HepG2 (cell line): ENCODE measurements around the gene ELMOD3. TPM values are rescaled to one million over a fixed set of nuclear protein-coding genes. Genes with fewer than 3 reads are reported as not detected.
A peak's percentile ranks its signal among the peaks of the same experiment; 100 is the strongest.

Source experiments
- ATAC-seq: fragments of 200-7000 bp; cut with Tn5 transposase; 3 replicates; pipeline ENCODE4 v1.9.1; 2020; ENCODE audit warnings: mild to moderate bottlenecking, moderate library complexity
- BruUV-seq: library from RNA; stranded (reverse); fragments of 400-500 nt; replicated peaks from 2 replicates; lab custom pipeline; 2021; lab: Mats Ljungman, UMichigan
- CTCF ChIA-PET: fragments of 300-600 bp; formaldehyde crosslinking; extraction: SDS; loops from one replicate; lab custom pipeline; 2021; ENCODE audit warnings: low total read pairs, inconsistent platforms, low intra/inter-chr PET ratio; lab: Yijun Ruan, JAX
- POLR2A ChIA-PET: fragments of 350-600 bp; sonication (Branson Sonifier 250); formaldehyde crosslinking; loops from one replicate; lab custom pipeline; 2020; ENCODE audit warnings: antibody characterized with exemption, inconsistent platforms; lab: Yijun Ruan, JAX
- DNase-seq: peaks from one replicate; pipeline ENCODE4 v3.0.0-alpha.2; 2015; ENCODE audit warnings: low spot score
- FAIRE-seq: peaks from 3 replicates; lab custom pipeline; 2011; peaks lifted over from hg19 to GRCh38; lab: Jason Lieb, UNC
- H2AFZ ChIP-seq: one replicate; pipeline ENCODE4 v1.6.1; 2011; ENCODE audit warnings: low read length, inconsistent platforms
- H3K27ac ChIP-seq: fragments of 300-600 bp; 3 replicates; pipeline ENCODE4 v1.8.0; 2011; ENCODE audit warnings: mixed run types, mild to moderate bottlenecking, mixed read lengths, low read length, inconsistent platforms; ENCODE audit not compliant: insufficient read depth; ENCODE audit errors: extremely low read length
- H3K27me3 ChIP-seq, 2 experiments: fragments of 200-600 bp in 1 of 2; 2 replicates in 1 of 2; 3 replicates in 1 of 2; pipeline versions ENCODE4 v1.6.0 to v1.8.0; 2011; ENCODE audit warnings: low read length in 2 of 2, mild to moderate bottlenecking in 2 of 2, moderate library complexity in 2 of 2, inconsistent platforms in 1 of 2; ENCODE audit not compliant: insufficient read depth in 2 of 2, control insufficient read depth in 1 of 2
- H3K36me3 ChIP-seq, 2 experiments: fragments of 200-600 bp in 1 of 2; replicated peaks in 1 of 2; 2 replicates in 1 of 2; 3 replicates in 1 of 2; pipeline versions ENCODE4 v1.5.1 to v1.8.0; 2011; ENCODE audit warnings: low read length in 2 of 2, inconsistent platforms in 1 of 2; ENCODE audit not compliant: insufficient read depth in 2 of 2, control insufficient read depth in 1 of 2
- H3K4me1 ChIP-seq: 2 replicates; pipeline ENCODE4 v1.5.1; 2012; ENCODE audit warnings: low read length, inconsistent platforms; ENCODE audit not compliant: insufficient read depth
- H3K4me2 ChIP-seq: 2 replicates; pipeline ENCODE4 v1.6.0; 2011; ENCODE audit warnings: low read depth, low read length, inconsistent platforms
- H3K4me3 ChIP-seq, 3 experiments: fragments of 200-600 bp in 1 of 3; sonication (generic), shearing (Covaris generic) in 1 of 3; replicated peaks in 1 of 3; 2 replicates each; pipeline ENCODE4 v1.5.1; 2011 to 2016; ENCODE audit warnings: low read length in 3 of 3, inconsistent platforms in 2 of 3, low read depth in 2 of 3, mild to moderate bottlenecking in 2 of 3, control low read depth in 1 of 3, mixed read lengths in 1 of 3; ENCODE audit not compliant: insufficient read depth in 1 of 3
- H3K79me2 ChIP-seq: one replicate; pipeline ENCODE4 v1.6.1; 2011; ENCODE audit warnings: low read length, inconsistent platforms; ENCODE audit not compliant: insufficient read depth
- H3K9ac ChIP-seq: 2 replicates; pipeline ENCODE4 v1.6.0; 2011; ENCODE audit warnings: mild to moderate bottlenecking, low read depth, low read length, inconsistent platforms; ENCODE audit not compliant: insufficient read depth
- H3K9me3 ChIP-seq: 2 replicates; pipeline ENCODE4 v1.5.1; 2012; ENCODE audit warnings: mild to moderate bottlenecking, low read length
- H4K20me1 ChIP-seq: 2 replicates; pipeline ENCODE4 v1.6.0; 2011; ENCODE audit warnings: inconsistent platforms, mild to moderate bottlenecking, low read length, moderate library complexity; ENCODE audit not compliant: insufficient read depth
- BCL6 ChIP-seq: IDR thresholded peaks from 2 replicates; pipeline ENCODE4 v1.6.1; 2016; ENCODE audit warnings: missing genetic modification reagents, missing compliant biosample characterization
- CEBPB ChIP-seq: IDR thresholded peaks from 2 replicates; pipeline ENCODE4 v1.6.1; 2011; ENCODE audit warnings: low read depth, low read length, improper control_type of control experiment, borderline replicate concordance
- CREB1 ChIP-seq, 2 experiments: fragments of 450-650 bp in 1 of 2; IDR thresholded peaks; 2 replicates each; pipeline ENCODE4 v1.6.1; 2016 to 2017; ENCODE audit warnings: control low read depth in 1 of 2, mild to moderate bottlenecking in 1 of 2, missing compliant biosample characterization in 1 of 2, missing genetic modification characterization in 1 of 2
- ETV5 ChIP-seq: IDR thresholded peaks from 2 replicates; pipeline ENCODE4 v1.6.1; 2018; ENCODE audit warnings: missing biosample characterization, missing genetic modification reagents, inconsistent platforms, borderline replicate concordance
- FOXJ3 ChIP-seq: sonication (generic); formaldehyde crosslinking; IDR thresholded peaks from 2 replicates; pipeline ENCODE4 v1.4.0; 2020; ENCODE audit warnings: missing genetic modification reagents, mild to moderate bottlenecking, borderline replicate concordance
- HMG20A ChIP-seq: IDR thresholded peaks from 2 replicates; pipeline ENCODE4 v1.6.1; 2016; ENCODE audit warnings: borderline replicate concordance
- HNRNPK ChIP-seq: fragments of 200-400 bp; formaldehyde crosslinking; IDR thresholded peaks from 2 replicates; pipeline ENCODE4 v1.6.1; 2018; ENCODE audit warnings: low read length, low read depth, moderate library complexity, mild to moderate bottlenecking; ENCODE audit not compliant: poor library complexity, severe bottlenecking
- HOXA3 ChIP-seq: sonication (generic); formaldehyde crosslinking; IDR thresholded peaks from 2 replicates; pipeline ENCODE4 v1.5.0; 2020; ENCODE audit warnings: missing genetic modification reagents
- KMT2A ChIP-seq: sonication (generic); formaldehyde crosslinking; IDR thresholded peaks from 2 replicates; pipeline ENCODE4 v1.4.0; 2020; ENCODE audit warnings: missing genetic modification reagents
- NFIB ChIP-seq: sonication (generic); formaldehyde crosslinking; IDR thresholded peaks from 2 replicates; pipeline ENCODE4 v1.9.0; 2021; ENCODE audit warnings: missing genetic modification reagents, mild to moderate bottlenecking, borderline replicate concordance
- RELA ChIP-seq: sonication (generic); formaldehyde crosslinking; IDR thresholded peaks from 2 replicates; pipeline ENCODE4 v1.4.0; 2020; ENCODE audit warnings: missing genetic modification reagents
- STAG1 ChIP-seq: sonication (generic); formaldehyde crosslinking; IDR thresholded peaks from 2 replicates; pipeline ENCODE4 v1.4.0; 2020; ENCODE audit warnings: missing genetic modification reagents
- STAT5B ChIP-seq: sonication (generic); formaldehyde crosslinking; IDR thresholded peaks from 2 replicates; pipeline ENCODE4 v1.4.0; 2020; ENCODE audit warnings: missing genetic modification reagents
- ZNF264 ChIP-seq: sonication (generic); formaldehyde crosslinking; IDR thresholded peaks from 2 replicates; pipeline ENCODE4 v1.4.0; 2020; ENCODE audit warnings: missing genetic modification reagents
- ZNF724P ChIP-seq: sonication (generic); formaldehyde crosslinking; IDR thresholded peaks from 2 replicates; pipeline ENCODE4 v1.8.0; 2022; ENCODE audit warnings: missing genetic modification reagents, borderline replicate concordance
- ZNF83 ChIP-seq: sonication (generic); formaldehyde crosslinking; IDR thresholded peaks from 2 replicates; pipeline ENCODE4 v1.4.0; 2020; ENCODE audit warnings: missing genetic modification reagents, mild to moderate bottlenecking, borderline replicate concordance
- WGBS: methylation state at CpG from one replicate; pipeline ENCODE4 v1.1.6; 2017; ENCODE audit warnings: low lambda C conversion rate; 5-methylcytosine and 5-hydroxymethylcytosine counted together
- in situ Hi-C: cut with HindIII; loops from 2 replicates; pipeline ENCODE4 v1.10.0; 2017; ENCODE audit warnings: low pct_unique_long_range_greater_than_20kb; ENCODE audit not compliant: extremely low pct_ligation_motif_present
- intact Hi-C: fragments of 100-400 bp; cut with micrococcal nuclease; formaldehyde crosslinking; loops from one replicate; pipeline ENCODE4 v1.10.0; 2022; ENCODE audit not compliant: unreplicated experiment
- polyA plus RNA-seq, 8 experiments: library from polyadenylated mRNA; depleted of rRNA in 3 of 8; stranded (reverse) in 7 of 8; unstranded in 1 of 8; fragments of >200 nt; fragmentation: Illumina TruSeq in 4 of 8; extraction: Trizol in 4 of 8; gene quantifications; 2 replicates each; pipeline versions ENCODE4 v1.2.1 to v1.2.3, GENCODE V29; 2011 to 2016; ENCODE audit warnings: low read depth in 4 of 8, missing spikeins in 1 of 8, mixed read lengths in 1 of 8; ENCODE audit not compliant: insufficient read depth in 1 of 8
- total RNA-seq, 5 experiments: library from RNA; depleted of rRNA; stranded (reverse); fragments of >200 nt; fragmentation: Illumina TruSeq; extraction: Trizol; gene quantifications; 2 replicates each; pipeline ENCODE4 v1.2.3, GENCODE V29; 2016; ENCODE audit warnings: low read depth in 1 of 5
- TF ChIP-seq, protein P1 (sequence below): sonication (generic); formaldehyde crosslinking; conservative IDR thresholded peaks from 2 replicates; pipeline ENCODE4 v1.4.0; 2020; ENCODE audit warnings: missing genetic modification reagents
- TF ChIP-seq, protein P2 (sequence below): sonication (generic); formaldehyde crosslinking; IDR thresholded peaks from 2 replicates; pipeline ENCODE4 v1.4.0; 2020; ENCODE audit warnings: mild to moderate bottlenecking, low read depth, missing genetic modification reagents

Gene ELMOD3
- total and polyA plus RNA-seq, 2 of the 13 experiments (the other 11 are each of a cell fraction or from before 2014, with no cell fraction given) = 13.3 to 19.5 TPM

DNA sequence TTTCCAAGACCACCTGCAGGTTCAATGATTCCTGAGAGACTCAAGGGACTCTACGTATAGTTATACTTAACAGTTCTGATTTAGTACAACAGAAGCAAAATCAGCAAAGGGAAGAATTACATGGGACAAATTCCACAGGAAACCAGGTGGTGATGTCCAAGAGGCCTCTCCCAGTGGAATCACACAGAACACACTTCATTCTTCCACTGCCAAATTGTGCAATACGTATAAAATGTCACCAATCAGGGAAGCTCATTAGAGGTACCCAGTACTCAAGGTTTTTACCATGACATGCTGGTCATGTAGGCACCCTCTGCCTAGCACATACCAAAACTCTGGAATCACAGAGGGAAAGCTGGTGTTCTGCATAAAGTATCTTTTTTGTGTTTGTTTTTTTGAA is 33.2 kb downstream of the ELMOD3 start:
- ATAC-seq (no peak), FAIRE-seq (no peak)
- in situ Hi-C loops = no loop called here

DNA sequence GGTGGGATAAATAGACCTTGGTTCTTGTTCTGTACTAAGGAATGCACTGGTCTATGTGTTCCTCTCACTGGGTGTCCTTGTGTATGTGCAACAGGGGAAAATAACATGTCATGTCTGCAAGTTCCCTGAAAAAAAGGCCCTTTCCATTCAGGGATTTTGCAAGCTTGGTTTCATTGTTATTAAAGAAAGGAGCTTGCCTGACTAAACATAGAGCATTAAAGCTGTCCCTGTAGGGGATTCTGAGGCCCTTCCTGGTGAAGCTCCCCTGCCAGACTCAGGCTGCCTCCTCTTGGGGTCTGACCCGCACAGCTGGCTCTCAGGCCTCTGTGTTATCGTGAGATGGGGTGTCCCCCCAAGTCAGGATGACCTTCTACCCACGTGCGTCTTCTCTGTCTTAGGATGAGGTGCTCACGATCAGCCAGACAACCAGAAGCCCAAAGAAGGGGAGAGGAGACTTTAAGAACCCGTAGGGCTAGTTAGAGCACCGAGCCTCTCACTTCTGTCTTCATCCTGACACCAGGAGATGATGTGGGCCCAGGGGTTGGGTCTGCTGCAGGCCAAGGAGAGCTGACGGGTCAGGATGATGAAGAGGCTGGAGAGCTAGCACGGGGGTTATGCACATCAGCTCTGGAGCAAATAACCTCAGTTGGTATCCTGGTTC is 34.4 kb downstream of the ELMOD3 start:
- Histone ChIP-seq H3K4me2 (no peak overlapping the region), H3K36me3 (peaks cover 2 to 9% of the 10 kb centered on the region in 2 experiments; a peak in 2 of 5 replicates), H3K9ac (no peak overlapping the region), H2AFZ (no peak overlapping the region), H3K4me1 (no peaks in the 10 kb centered on the region), H3K9me3 (no peaks in the 10 kb centered on the region), H3K27ac (no peak overlapping the region), H3K27me3 (no peaks in the 10 kb centered on the region), H4K20me1 (no peaks in the 10 kb centered on the region), H3K79me2 (no peaks in the 10 kb centered on the region), H3K4me3 (no peak overlapping the region)
- POLR2A ChIA-PET = interaction anchor here (0.7 to 2.8 kb wide), 4 partner anchors 23 to 163 kb away, joined by 3 to 10 read pairs (median 6); partner anchors contain the start of gene MAT2A
- TF ChIP-seq HNRNPK = no peak
- no peak for TF ChIP-seq ZNF264 (CRISPR knock-in tag)
- TF ChIP-seq, protein P1, sequence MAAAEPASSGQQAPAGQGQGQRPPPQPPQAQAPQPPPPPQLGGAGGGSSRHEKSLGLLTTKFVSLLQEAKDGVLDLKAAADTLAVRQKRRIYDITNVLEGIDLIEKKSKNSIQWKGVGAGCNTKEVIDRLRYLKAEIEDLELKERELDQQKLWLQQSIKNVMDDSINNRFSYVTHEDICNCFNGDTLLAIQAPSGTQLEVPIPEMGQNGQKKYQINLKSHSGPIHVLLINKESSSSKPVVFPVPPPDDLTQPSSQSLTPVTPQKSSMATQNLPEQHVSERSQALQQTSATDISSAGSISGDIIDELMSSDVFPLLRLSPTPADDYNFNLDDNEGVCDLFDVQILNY = no peak
- TF ChIP-seq, protein P2, sequence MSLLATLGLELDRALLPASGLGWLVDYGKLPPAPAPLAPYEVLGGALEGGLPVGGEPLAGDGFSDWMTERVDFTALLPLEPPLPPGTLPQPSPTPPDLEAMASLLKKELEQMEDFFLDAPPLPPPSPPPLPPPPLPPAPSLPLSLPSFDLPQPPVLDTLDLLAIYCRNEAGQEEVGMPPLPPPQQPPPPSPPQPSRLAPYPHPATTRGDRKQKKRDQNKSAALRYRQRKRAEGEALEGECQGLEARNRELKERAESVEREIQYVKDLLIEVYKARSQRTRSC (CRISPR knock-in tag) = no peak
- TF ChIP-seq FOXJ3 (CRISPR knock-in tag) = no peak
- no peak for TF ChIP-seq STAT5B (CRISPR knock-in tag)
- no peak for TF ChIP-seq CREB1 (IDR thresholded peaks at IDR 0.05)
- TF ChIP-seq CREB1 (CRISPR knock-in tag; IDR thresholded peaks at IDR 0.05) = no peak
- TF ChIP-seq NFIB (CRISPR knock-in tag) = no peak
- no peak for TF ChIP-seq RELA
- TF ChIP-seq HOXA3 (CRISPR knock-in tag) = no peak
- TF ChIP-seq STAG1 (CRISPR knock-in tag) = no peak
- TF ChIP-seq KMT2A (CRISPR knock-in tag) = no peak
- no peak for TF ChIP-seq ZNF724P (CRISPR knock-in tag)
- no peak for TF ChIP-seq BCL6 (CRISPR knock-in tag)
- TF ChIP-seq ETV5 (CRISPR knock-in tag) = no peak
- no peak for TF ChIP-seq ZNF83 (CRISPR knock-in tag)
- ATAC-seq (no peak), DNase-seq (no peak), FAIRE-seq (no peak)
- in situ Hi-C loops = no loop called here
- WGBS = 87% methylated on average over 9 of the region's 9 CpGs
- CTCF ChIA-PET = no interaction called here
- no TSS peak for BruUV-seq
- intact Hi-C loops = no loop called here

More for the DNA sequence above, 33.2 kb downstream of the ELMOD3 start:
- no peak for DNase-seq
- no peak overlapping the region for H3K4me3 ChIP-seq
- intact Hi-C loops = no loop called here
- H3K27ac ChIP-seq = no peak overlapping the region
- no peak overlapping the region for H3K9ac ChIP-seq
- BruUV-seq = no TSS peak
- H3K4me2 ChIP-seq = no peak overlapping the region
- CTCF ChIA-PET = no interaction called here
- 96% methylated on average over 2 of the region's 2 CpGs for WGBS
- no peaks in the 10 kb centered on the region for H3K27me3 ChIP-seq
- peak; percentile 72 for TF ChIP-seq CEBPB
- no peak for TF ChIP-seq HMG20A
- POLR2A ChIA-PET = interaction anchor here (2.8 kb wide), 1 partner anchor 151 kb away, joined by 10 read pairs; the partner anchor contains the start of gene MAT2A
- H3K79me2 ChIP-seq = no peaks in the 10 kb centered on the region
- no peaks in the 10 kb centered on the region for H3K9me3 ChIP-seq
- peaks cover 2 to 9% of the 10 kb centered on the region in 2 experiments; a peak in 2 of 5 replicates for H3K36me3 ChIP-seq
- no peaks in the 10 kb centered on the region for H4K20me1 ChIP-seq
- no peak overlapping the region for H2AFZ ChIP-seq
- H3K4me1 ChIP-seq = no peaks in the 10 kb centered on the region
